HepG2 (cell line): ENCODE results near the gene XRCC5.

ENCODE experiments used
- EHMT2 ChIP-seq: fragments of 200-600 bp; sonication (generic); IDR thresholded peaks from 2 replicates; pipeline ENCODE4 v1.7.0; 2017; ENCODE audit warnings: antibody characterized with exemption, low read depth, low read length, borderline replicate concordance
- FOXK2 ChIP-seq: fragments of 450-650 bp; IDR thresholded peaks from 2 replicates; pipeline ENCODE4 v1.6.1; 2016
- GABPA ChIP-seq, 2 experiments: IDR thresholded peaks; 2 replicates each; pipeline ENCODE4 v1.6.1; 2011 to 2016; ENCODE audit warnings: low read depth in 2 of 2, low read length in 1 of 2, missing biosample characterization in 1 of 2, missing genetic modification characterization in 1 of 2
- MBD4 ChIP-seq: IDR thresholded peaks from 2 replicates; pipeline ENCODE4 v1.6.1; 2012; ENCODE audit warnings: low read length, inconsistent platforms, borderline replicate concordance
- NR2C2 ChIP-seq: sonication (generic); formaldehyde crosslinking; IDR thresholded peaks from 2 replicates; pipeline ENCODE4 v1.4.0; 2020; ENCODE audit warnings: missing genetic modification reagents, mild to moderate bottlenecking, moderate library complexity, borderline replicate concordance
- POLR2AphosphoS5 ChIP-seq: IDR thresholded peaks from 2 replicates; pipeline ENCODE4 v1.6.1; 2012; ENCODE audit warnings: low read depth, low read length
- STAG1 ChIP-seq: sonication (generic); formaldehyde crosslinking; IDR thresholded peaks from 2 replicates; pipeline ENCODE4 v1.4.0; 2020; ENCODE audit warnings: missing genetic modification reagents
- TCF7L2 ChIP-seq: IDR thresholded peaks from 2 replicates; pipeline ENCODE4 v1.6.1; 2011; ENCODE audit warnings: mild to moderate bottlenecking, low read depth, low read length, moderate library complexity
- ZBTB40 ChIP-seq, 2 experiments: fragments of 450-650 bp in 1 of 2; sonication (generic) in 1 of 2; formaldehyde crosslinking in 1 of 2; IDR thresholded peaks; 2 replicates each; pipeline versions ENCODE4 v1.6.1 to v1.8.0; 2016 to 2022; ENCODE audit warnings: antibody characterized with exemption in 1 of 2, mild to moderate bottlenecking in 1 of 2, missing genetic modification reagents in 1 of 2
- ZNF333 ChIP-seq: sonication (generic); formaldehyde crosslinking; IDR thresholded peaks from 2 replicates; pipeline ENCODE4 v1.4.0; 2020; ENCODE audit warnings: mild to moderate bottlenecking, missing genetic modification reagents, borderline replicate concordance
- ZNF432 ChIP-seq: sonication (generic); formaldehyde crosslinking; IDR thresholded peaks from 2 replicates; pipeline ENCODE4 v1.5.0; 2020; ENCODE audit warnings: missing genetic modification reagents, mild to moderate bottlenecking, borderline replicate concordance
- ZNF704 ChIP-seq: sonication (generic); formaldehyde crosslinking; IDR thresholded peaks from 2 replicates; pipeline ENCODE4 v1.8.1; 2023; ENCODE audit warnings: mild to moderate bottlenecking, inconsistent platforms, moderate library complexity, missing genetic modification reagents, borderline replicate concordance
- ZNF850 ChIP-seq: sonication (generic); formaldehyde crosslinking; conservative IDR thresholded peaks from 2 replicates; pipeline ENCODE4 v1.9.0; 2021; ENCODE audit warnings: mild to moderate bottlenecking, missing genetic modification reagents

- no peak for TF ChIP-seq ZNF704
- TF ChIP-seq TCF7L2: no peak
- TF ChIP-seq STAG1 (CRISPR knock-in tag): no peak
- TF ChIP-seq EHMT2: no peak
- no peak for TF ChIP-seq MBD4
- no peak for TF ChIP-seq ZNF850 (CRISPR knock-in tag)
- no peak for TF ChIP-seq POLR2AphosphoS5
- no peak for TF ChIP-seq NR2C2 (CRISPR knock-in tag)
- TF ChIP-seq ZNF333: no peak
- no peak for TF ChIP-seq FOXK2
- no peak for TF ChIP-seq GABPA (IDR thresholded peaks at IDR 0.05; ENCODE audit: low read depth, low read length)
- TF ChIP-seq GABPA (CRISPR knock-in tag; IDR thresholded peaks at IDR 0.05; ENCODE audit: low read depth): no peak
- no peak for TF ChIP-seq ZBTB40 (IDR thresholded peaks at IDR 0.05)
- no peak for TF ChIP-seq ZBTB40 (CRISPR knock-in tag; IDR thresholded peaks at IDR 0.05)
- no peak for TF ChIP-seq ZNF432 (CRISPR knock-in tag)
Observed at GRCh38 chr2:216112926-216113325, 3.8 kb downstream of the XRCC5 start.
